ENCODE data around the gene PRDM8. TPM values are rescaled to one million over a fixed set of nuclear protein-coding genes. Genes with fewer than 3 reads are reported as not detected.

Gene PRDM8
- total and polyA plus RNA-seq, 2 of the 8 experiments (the other 6 are each of a cell fraction or from before 2014, with no cell fraction given): not detected

GRCh38 chr4:80162418-80162817, 34.9 kb upstream of the PRDM8 start:
- no peak overlapping the region for H3K4me2 ChIP-seq (ENCODE audit: insufficient read depth in 1 of 2, low read depth in 2 of 2, low read length in 2 of 2)
- H2BK12ac ChIP-seq (ENCODE audit: low read depth, low read length): no peak overlapping the region
- H3K79me1 ChIP-seq (ENCODE audit: low read depth, low read length): no peaks in the 10 kb centered on the region
- no peaks in the 10 kb centered on the region for H3K27me3 ChIP-seq (replicated peaks in 1 of 4; ENCODE audit: control insufficient read depth in 3 of 4, extremely low read depth in 1 of 4, insufficient read depth in 3 of 4, low read length in 3 of 4)
- H3K4me3 ChIP-seq (ENCODE audit: extremely low read depth in 1 of 4, insufficient read depth in 2 of 4, low read depth in 3 of 4, low read length in 4 of 4): no peak overlapping the region
- H2BK20ac ChIP-seq (ENCODE audit: low read length): no peak overlapping the region
- no peak overlapping the region for H3K56ac ChIP-seq (replicated peaks; ENCODE audit: insufficient read length, low read depth, low read length)
- no peaks in the 10 kb centered on the region for H3K23me2 ChIP-seq (ENCODE audit: low read depth, low read length)
- ChIA-PET CTCF (ENCODE audit: partially characterized antibody) (no interaction called here), POLR2A (ENCODE audit: partially characterized antibody) (no interaction called here)
- no peak overlapping the region for H3K23ac ChIP-seq (ENCODE audit: insufficient read length)
- no peak overlapping the region for H2BK15ac ChIP-seq (ENCODE audit: low read length)
- H4K5ac ChIP-seq (ENCODE audit: insufficient read length, low read depth, low read length): no peak overlapping the region
- no peak overlapping the region for H3K4ac ChIP-seq (replicated peaks; ENCODE audit: insufficient read length, low read depth, low read length)
- 93% methylated on average over 4 of the region's 4 CpGs; no CpG with 5 or more reads in 1 of the 2 experiments for WGBS, 2 experiments (ENCODE audit: extremely low coverage in 1 of 2, insufficient coverage in 1 of 2, insufficient read length in 1 of 2, insufficient replicate concordance in 2 of 2, low coverage in 1 of 2, low lambda C conversion rate in 2 of 2, missing lambda C conversion rate in 1 of 2)
- DNase-seq (ENCODE audit: low read depth in 1 of 2, low spot score in 2 of 2) (no peak), FAIRE-seq (no peak)
- no peak overlapping the region for H2AK5ac ChIP-seq (ENCODE audit: low read depth, low read length)
- no peak for TF ChIP-seq TBP (IDR thresholded peaks at IDR 0.05; ENCODE audit: low read depth, low read length)
- H2BK5ac ChIP-seq (ENCODE audit: low read depth, low read length): no peak overlapping the region
- H3K79me2 ChIP-seq (ENCODE audit: control insufficient read depth in 1 of 2, insufficient read depth in 2 of 2, low read length in 2 of 2): no peaks in the 10 kb centered on the region
- H3K9me3 ChIP-seq (ENCODE audit: insufficient read depth in 2 of 2, low read depth in 1 of 2, low read length in 1 of 2): no peaks in the 10 kb centered on the region
- no peaks in the 10 kb centered on the region for H4K20me1 ChIP-seq (replicated peaks in 1 of 2; ENCODE audit: control insufficient read depth in 1 of 2, insufficient read depth in 2 of 2, low read length in 2 of 2)
- H3K9ac ChIP-seq (replicated peaks in 1 of 4; ENCODE audit: extremely low read depth in 1 of 4, low read depth in 3 of 4, low read length in 3 of 4): no peak overlapping the region
- H3K18ac ChIP-seq (ENCODE audit: extremely low read depth, low read length): no peak overlapping the region
- no peaks in the 10 kb centered on the region for H3K4me1 ChIP-seq (replicated peaks in 1 of 4; ENCODE audit: control insufficient read depth in 3 of 4, insufficient read depth in 4 of 4, low read length in 3 of 4)
- H2BK120ac ChIP-seq (replicated peaks; ENCODE audit: low read depth, low read length): no peak overlapping the region
- no peak overlapping the region for H3K14ac ChIP-seq (ENCODE audit: insufficient read length)
- no peak overlapping the region for H4K91ac ChIP-seq (replicated peaks; ENCODE audit: insufficient read length, low read length)
- H4K8ac ChIP-seq (ENCODE audit: extremely low read depth, insufficient read depth, low read length): no peak overlapping the region
- H2AFZ ChIP-seq (ENCODE audit: low read length): no peak overlapping the region
- no peak overlapping the region for H3K27ac ChIP-seq (ENCODE audit: low read depth, low read length)
- no peaks in the 10 kb centered on the region for H3K36me3 ChIP-seq (ENCODE audit: control insufficient read depth in 2 of 4, insufficient read depth in 4 of 4, low read length in 3 of 4)

All from H1 (cell line).